Suprapubic skin (tissue), 4 donors: ENCODE results near the gene TXNRD3. TPM values are rescaled to one million over a fixed set of nuclear protein-coding genes. Genes with fewer than 3 reads are reported as not detected.

Source experiments
- DNase-seq, 2 donors: peaks; one replicate each; pipeline ENCODE4 v3.0.0-alpha.2; 2019; ENCODE audit warnings: low spot score in 2 of 2
- H3K27ac ChIP-seq: fragments of 200-600 bp; sonication (generic); one replicate; pipeline ENCODE4 v1.5.1; 2019
- H3K27me3 ChIP-seq: fragments of 200-600 bp; sonication (generic); one replicate; pipeline ENCODE4 v1.5.1; 2019
- H3K36me3 ChIP-seq: fragments of 200-600 bp; sonication (generic); one replicate; pipeline ENCODE4 v1.5.1; 2019
- H3K4me1 ChIP-seq: fragments of 200-600 bp; sonication (generic); one replicate; pipeline ENCODE4 v1.5.1; 2019
- H3K4me3 ChIP-seq: fragments of 200-600 bp; sonication (generic); one replicate; pipeline ENCODE4 v1.5.1; 2019; ENCODE audit warnings: mild to moderate bottlenecking
- H3K9me3 ChIP-seq: fragments of 200-600 bp; sonication (generic); one replicate; pipeline ENCODE4 v1.5.1; 2019
- EP300 ChIP-seq: sonication (generic); formaldehyde crosslinking; IDR thresholded peaks from one replicate; pipeline ENCODE4 v1.6.1; 2017; ENCODE audit warnings: antibody characterized with exemption
- POLR2A ChIP-seq, 2 donors: fragments of 450-650 bp; IDR thresholded peaks; one replicate each; pipeline ENCODE4 v1.6.1; 2017; ENCODE audit warnings: antibody characterized with exemption in 2 of 2, mild to moderate bottlenecking in 2 of 2, moderate library complexity in 2 of 2
- POLR2AphosphoS5 ChIP-seq, 3 donors: sonication (generic); formaldehyde crosslinking; IDR thresholded peaks; one replicate each; pipeline ENCODE4 v1.6.1; 2017; ENCODE audit warnings: antibody characterized with exemption in 3 of 3
- WGBS: methylation state at CpG from one replicate; pipeline ENCODE4 v1.1.5; 2018; 5-methylcytosine and 5-hydroxymethylcytosine counted together
- total RNA-seq, 4 donors: library from RNA; depleted of rRNA; stranded (reverse); fragments of >200 nt; gene quantifications; one replicate each; pipeline ENCODE4 v1.1.0, GENCODE V29; 2016
- TF ChIP-seq, protein P1 (sequence below), 2 donors: fragments of 200-600 bp in 1 of 2; fragments of 450-650 bp in 1 of 2; sonication (generic) in 1 of 2; IDR thresholded peaks; one replicate each; pipeline ENCODE4 v1.5.1; 2016 to 2019; ENCODE audit warnings: antibody characterized with exemption in 2 of 2, mild to moderate bottlenecking in 1 of 2, moderate library complexity in 1 of 2

Gene TXNRD3
- total RNA-seq, 4 donors from 2014 or later, result 7.4 to 14.0 (median 11.3) TPM

DNA sequence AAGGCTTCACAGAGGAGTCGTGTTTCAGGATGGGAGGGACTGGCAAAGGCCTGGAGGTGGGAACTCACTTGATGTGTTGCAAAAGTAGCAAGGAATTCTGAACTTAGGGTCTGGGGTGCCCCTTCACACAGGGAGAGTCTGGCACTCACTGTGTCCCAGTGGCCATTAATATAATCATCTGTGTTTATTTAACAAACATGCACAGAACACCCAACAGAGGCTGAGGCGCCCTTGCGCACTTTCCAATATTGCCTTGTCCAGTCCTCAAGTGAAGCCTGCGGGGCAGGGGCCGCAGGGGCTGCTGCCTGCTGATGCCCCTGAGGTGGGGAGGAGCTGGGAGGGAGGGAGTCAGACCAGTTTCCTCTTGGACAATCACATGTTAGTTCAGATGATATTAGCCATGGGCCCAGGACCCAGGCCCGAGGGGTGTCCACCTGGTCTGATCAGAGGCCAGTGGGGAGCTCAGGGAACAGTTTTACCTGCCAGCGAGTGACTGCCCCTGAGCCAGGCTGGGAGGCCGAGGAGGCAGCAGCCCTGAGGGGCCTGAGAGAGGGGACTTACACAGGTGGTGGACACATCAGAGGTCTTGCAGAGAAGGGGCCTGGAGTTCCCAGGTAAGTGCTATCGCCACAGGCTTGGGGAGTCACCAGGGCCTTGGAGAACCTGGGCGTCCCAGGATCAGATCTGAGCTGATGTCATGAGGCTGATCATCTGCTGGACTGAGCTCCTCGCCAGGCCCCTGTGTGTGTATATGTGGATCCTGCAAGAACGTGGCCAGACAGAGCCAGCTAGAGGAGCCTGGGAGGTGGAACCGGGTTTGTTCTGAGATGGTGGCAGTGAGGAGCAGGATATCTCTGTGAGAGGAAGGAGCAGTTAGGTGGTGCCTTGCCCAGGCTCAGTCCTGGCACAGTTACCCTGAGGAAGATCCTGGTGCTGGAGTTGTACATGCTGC is 13.8 kb upstream of the TXNRD3 start:
- DNase-seq, result peak in 1 of 2 donors; percentile 63
- Histone ChIP-seq H3K36me3 (no peaks in the 10 kb centered on the region), H3K9me3 (peaks cover 4% of the 10 kb centered on the region), H3K4me1 (no peaks in the 10 kb centered on the region), H3K27me3 (peaks cover 13% of the 10 kb centered on the region), H3K27ac (no peak overlapping the region), H3K4me3 (no peak overlapping the region)
- TF ChIP-seq POLR2A (IDR thresholded peaks at IDR 0.05) (no peak), EP300 (no peak), POLR2AphosphoS5 (IDR thresholded peaks at IDR 0.05) (no peak)
- TF ChIP-seq, protein P1, sequence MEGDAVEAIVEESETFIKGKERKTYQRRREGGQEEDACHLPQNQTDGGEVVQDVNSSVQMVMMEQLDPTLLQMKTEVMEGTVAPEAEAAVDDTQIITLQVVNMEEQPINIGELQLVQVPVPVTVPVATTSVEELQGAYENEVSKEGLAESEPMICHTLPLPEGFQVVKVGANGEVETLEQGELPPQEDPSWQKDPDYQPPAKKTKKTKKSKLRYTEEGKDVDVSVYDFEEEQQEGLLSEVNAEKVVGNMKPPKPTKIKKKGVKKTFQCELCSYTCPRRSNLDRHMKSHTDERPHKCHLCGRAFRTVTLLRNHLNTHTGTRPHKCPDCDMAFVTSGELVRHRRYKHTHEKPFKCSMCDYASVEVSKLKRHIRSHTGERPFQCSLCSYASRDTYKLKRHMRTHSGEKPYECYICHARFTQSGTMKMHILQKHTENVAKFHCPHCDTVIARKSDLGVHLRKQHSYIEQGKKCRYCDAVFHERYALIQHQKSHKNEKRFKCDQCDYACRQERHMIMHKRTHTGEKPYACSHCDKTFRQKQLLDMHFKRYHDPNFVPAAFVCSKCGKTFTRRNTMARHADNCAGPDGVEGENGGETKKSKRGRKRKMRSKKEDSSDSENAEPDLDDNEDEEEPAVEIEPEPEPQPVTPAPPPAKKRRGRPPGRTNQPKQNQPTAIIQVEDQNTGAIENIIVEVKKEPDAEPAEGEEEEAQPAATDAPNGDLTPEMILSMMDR (IDR thresholded peaks at IDR 0.05), result no peak
- WGBS, result 88% methylated on average over 10 of the region's 13 CpGs

DNA sequence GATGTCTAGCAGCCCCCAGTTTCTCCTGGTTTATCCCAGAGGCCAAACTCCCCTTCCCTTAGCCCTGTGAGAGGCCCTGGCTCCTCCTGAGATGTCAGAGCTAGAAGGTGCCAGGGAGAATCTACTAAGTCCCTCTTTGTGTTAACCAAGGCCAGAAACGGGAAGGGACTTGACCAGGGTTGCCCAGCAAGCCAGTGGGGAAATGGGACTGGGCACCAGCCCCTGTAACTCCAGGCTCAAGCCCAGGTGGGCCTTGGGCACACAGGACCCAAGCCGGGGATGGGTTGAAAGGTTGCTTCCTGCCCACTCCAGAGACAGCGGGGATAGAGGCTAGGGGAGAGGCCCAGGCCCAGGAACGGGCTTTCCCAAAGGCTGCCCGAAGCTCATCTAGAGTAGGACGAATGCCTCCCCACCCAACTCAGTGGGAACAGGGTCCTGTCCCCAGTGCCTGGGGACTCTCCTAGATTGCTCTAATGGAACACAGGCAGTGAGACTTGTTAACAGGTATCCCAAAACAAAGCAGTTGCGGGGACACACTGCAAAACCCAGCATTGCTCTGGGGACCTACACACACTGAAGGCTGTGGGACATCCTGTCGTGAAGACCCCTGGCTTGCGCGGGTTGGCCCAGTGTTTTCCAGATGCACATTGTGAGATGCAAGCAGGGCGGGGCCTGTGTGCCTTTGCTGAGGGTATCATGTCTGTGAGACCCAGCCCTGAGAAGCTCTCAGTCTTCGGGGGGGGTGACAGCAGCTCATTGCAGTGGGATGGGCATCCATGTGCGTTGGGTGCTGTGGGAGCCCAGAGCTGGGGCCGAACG is 12.9 kb upstream of the TXNRD3 start:
- WGBS, result 85% methylated on average over 9 of the region's 15 CpGs
- DNase-seq, result peak in 1 of 2 donors; percentile 69
- TF ChIP-seq POLR2AphosphoS5 (IDR thresholded peaks at IDR 0.05), result no peak
- no peak for TF ChIP-seq POLR2A (IDR thresholded peaks at IDR 0.05)
- TF ChIP-seq, protein P1 (IDR thresholded peaks at IDR 0.05), result no peak
- no peak for TF ChIP-seq EP300

DNA sequence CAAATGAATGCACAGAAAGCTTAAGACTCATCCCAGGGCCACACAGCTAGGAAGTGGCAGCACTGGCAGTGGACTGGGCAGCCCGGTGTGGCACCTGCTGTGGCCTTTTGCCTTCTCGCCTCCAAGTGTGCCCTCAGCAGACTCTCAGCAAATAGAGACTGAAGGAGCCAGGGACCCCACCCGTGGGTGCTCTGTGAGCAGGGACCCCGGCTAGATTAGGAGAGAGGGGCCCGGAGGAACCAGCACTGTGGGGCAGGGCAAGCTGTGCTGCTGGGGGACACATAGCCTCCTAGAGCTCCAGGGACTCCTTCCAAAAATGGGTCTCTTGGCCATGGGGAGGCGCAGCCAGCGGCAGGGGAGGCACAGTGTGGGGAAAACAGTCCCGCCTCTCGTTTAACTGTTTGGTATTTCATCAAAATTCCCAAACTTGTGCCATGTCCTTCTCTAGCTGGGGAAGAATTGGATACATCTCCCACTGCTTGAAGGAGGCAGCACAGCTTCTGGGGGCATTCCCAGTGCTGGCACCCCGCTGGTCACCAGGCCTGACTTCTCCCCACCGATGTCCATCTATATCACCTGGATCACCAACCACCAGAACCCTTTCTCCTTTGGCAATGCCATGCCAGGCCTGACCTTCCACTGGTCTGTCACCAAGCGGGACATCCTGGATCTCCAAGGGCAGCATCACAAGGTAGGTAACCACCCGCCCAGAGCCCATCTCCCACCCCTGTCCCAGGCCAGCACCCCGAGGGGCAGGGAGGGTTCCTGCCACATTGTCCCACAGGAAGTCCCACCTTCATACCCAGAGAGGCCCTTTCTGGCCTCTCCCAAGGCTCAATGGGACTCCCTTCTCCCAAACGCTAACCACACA is 12.0 kb upstream of the TXNRD3 start:
- Histone ChIP-seq H3K27me3 (peaks cover 31% of the 10 kb centered on the region), H3K27ac (no peak overlapping the region), H3K4me1 (no peaks in the 10 kb centered on the region), H3K36me3 (no peaks in the 10 kb centered on the region), H3K4me3 (no peak overlapping the region), H3K9me3 (no peaks in the 10 kb centered on the region)
- WGBS, result 96% methylated on average over 9 of the region's 15 CpGs
- peak in 1 of 2 donors; percentile 68 for DNase-seq
- TF ChIP-seq POLR2AphosphoS5 (IDR thresholded peaks at IDR 0.05) (no peak), POLR2A (IDR thresholded peaks at IDR 0.05) (no peak)
- TF ChIP-seq, protein P1 (IDR thresholded peaks at IDR 0.05), result no peak

More for the DNA sequence above, 12.9 kb upstream of the TXNRD3 start:
- H3K36me3 ChIP-seq, result no peaks in the 10 kb centered on the region
- no peaks in the 10 kb centered on the region for H3K9me3 ChIP-seq
- peaks cover 22% of the 10 kb centered on the region for H3K27me3 ChIP-seq
- no peak overlapping the region for H3K27ac ChIP-seq
- H3K4me1 ChIP-seq, result no peaks in the 10 kb centered on the region
- no peak overlapping the region for H3K4me3 ChIP-seq

DNA sequence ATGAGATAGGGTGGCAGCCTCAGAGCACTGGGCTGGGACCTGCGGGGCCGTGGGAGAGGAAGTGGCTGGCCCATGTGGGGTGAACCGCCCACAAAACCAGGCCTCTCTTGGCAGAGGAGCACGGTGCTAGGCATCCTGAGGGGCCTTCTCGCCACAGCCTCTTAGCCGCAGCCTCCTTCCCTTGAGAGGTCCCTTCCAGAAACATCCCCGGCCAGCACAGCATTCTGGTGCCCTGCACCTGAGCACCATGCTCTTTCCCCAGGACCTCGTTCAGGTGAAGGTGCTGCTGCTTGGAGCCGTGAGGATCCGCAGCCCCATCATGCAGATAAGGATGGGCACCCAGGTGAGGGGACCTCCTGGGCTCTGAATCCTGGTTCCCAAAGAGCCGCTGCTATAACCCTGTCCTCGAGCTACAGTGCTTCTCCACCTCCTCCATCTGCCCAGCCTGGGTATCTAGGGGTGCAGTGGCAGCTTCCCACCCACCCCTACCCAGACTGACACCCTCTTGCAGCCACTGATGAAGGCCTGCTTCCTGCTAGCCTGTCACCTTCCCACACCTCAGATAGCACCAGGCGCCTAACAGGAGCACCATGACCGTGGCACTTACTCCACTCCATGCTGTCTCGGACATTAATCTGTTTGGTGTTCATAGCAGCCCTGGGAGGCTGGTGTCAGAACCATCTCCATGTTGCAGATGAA is 11.2 kb upstream of the TXNRD3 start:
- WGBS, result 89% methylated on average over 7 of the region's 15 CpGs
- peaks cover 39% of the 10 kb centered on the region for H3K27me3 ChIP-seq
- no peak for DNase-seq

More for the DNA sequence above, 11.2 kb upstream of the TXNRD3 start:
- Histone ChIP-seq H3K4me3 (no peak overlapping the region), H3K36me3 (no peaks in the 10 kb centered on the region), H3K27ac (no peak overlapping the region), H3K9me3 (no peaks in the 10 kb centered on the region), H3K4me1 (no peaks in the 10 kb centered on the region)
- no peak for TF ChIP-seq POLR2AphosphoS5 (IDR thresholded peaks at IDR 0.05)
- TF ChIP-seq, protein P1 (IDR thresholded peaks at IDR 0.05), result no peak
